Kidney (tissue), 14 donors: ENCODE measurements around the gene SLX9. TPM values are rescaled to one million over a fixed set of nuclear protein-coding genes. Genes with fewer than 3 reads are reported as not detected.
A peak's percentile ranks its signal among the peaks of the same experiment; 100 is the strongest.
"Not testable (repeated sequence)": the region's sequence is repeated elsewhere in the genome, so short reads cannot be mapped to it uniquely, and the experiment has no call there.

ENCODE experiments used
- DNase-seq, 5 donors: peaks; one replicate each; pipeline ENCODE4 v3.0.0-alpha.2; 2013 to 2020
- FAIRE-seq: peaks from 2 replicates; lab custom pipeline; 2012; peaks lifted over from hg19 to GRCh38; lab: Jason Lieb, UNC
- H3K27ac ChIP-seq, 2 donors: one replicate each; pipeline ENCODE4 v1.7.0; 2013; ENCODE audit warnings: low read depth in 2 of 2, low read length in 2 of 2, inconsistent platforms in 1 of 2
- H3K27me3 ChIP-seq: one replicate; pipeline ENCODE4 v1.7.1; 2013; ENCODE audit warnings: low read length, inconsistent platforms; ENCODE audit not compliant: control insufficient read depth, insufficient read depth
- H3K36me3 ChIP-seq, 3 donors: one replicate each; pipeline versions ENCODE4 v1.7.0 to v1.7.1; 2013; ENCODE audit warnings: low read length in 3 of 3, control low read depth in 1 of 3, inconsistent platforms in 1 of 3; ENCODE audit not compliant: insufficient read depth in 3 of 3, control insufficient read depth in 2 of 3
- H3K4me1 ChIP-seq, 3 donors: one replicate each; pipeline versions ENCODE4 v1.7.0 to v1.7.1; 2013; ENCODE audit warnings: low read length in 3 of 3, inconsistent platforms in 1 of 3, low read depth in 1 of 3; ENCODE audit not compliant: control insufficient read depth in 2 of 3, insufficient read depth in 2 of 3
- H3K4me3 ChIP-seq, 3 donors: one replicate each; pipeline versions ENCODE4 v1.7.0 to v1.8.1; 2013; ENCODE audit warnings: low read length in 3 of 3, control low read depth in 1 of 3, inconsistent platforms in 1 of 3
- H3K9ac ChIP-seq, 3 donors: one replicate each; pipeline versions ENCODE4 v1.7.0 to v1.7.1; 2013; ENCODE audit warnings: low read length in 3 of 3, control low read depth in 1 of 3, inconsistent platforms in 1 of 3
- H3K9me3 ChIP-seq, 3 donors: one replicate each; pipeline versions ENCODE4 v1.7.0 to v1.7.1; 2013; ENCODE audit warnings: low read length in 3 of 3, control low read depth in 1 of 3, inconsistent platforms in 1 of 3; ENCODE audit not compliant: control insufficient read depth in 2 of 3, insufficient read depth in 1 of 3
- intact Hi-C: fragments of 100-400 bp; cut with DNase I; formaldehyde crosslinking; loops from one replicate; pipeline ENCODE4 v1.11.1; 2022
- polyA plus RNA-seq: library from polyadenylated mRNA; stranded (reverse); fragments of 350-450 nt; fragmentation: Illumina TruSeq; extraction: RNeasy Lipid Tissue Mini Kit (QIAGEN cat#74804); gene quantifications from one replicate; pipeline ENCODE4 v1.2.3, GENCODE V29; 2014; ENCODE audit warnings: low read depth, low replicate concordance; ENCODE audit not compliant: insufficient read depth
- total RNA-seq: library from RNA; stranded (reverse); fragmentation: NEBNext Ultra II Directional; extraction: Animal tissue kit (Norgen Biotek cat#: 25700); gene quantifications from one replicate; pipeline ENCODE4 v1.2.1, GENCODE V29; 2021
- TF ChIP-seq, protein P1 (sequence below): IDR thresholded peaks from 3 replicates; pipeline ENCODE4 v1.5.1; 2012; ENCODE audit warnings: mild to moderate bottlenecking, moderate library complexity, borderline replicate concordance; ENCODE audit not compliant: insufficient read depth; ENCODE audit errors: extremely low read depth
- donor health status: control.
- donor health status: control.
- donor health status: control.
- donor health status: control.
- donor health status: control.
- donor health status: DM: yes; HTN: yes; CAD: no.
- donor health status: Normal renal cell carcinoma (clear cell type).

SLX9 gene
- total and polyA plus RNA-seq, 2 donors from 2014 or later: 27.1 to 35.1 TPM

DNA sequence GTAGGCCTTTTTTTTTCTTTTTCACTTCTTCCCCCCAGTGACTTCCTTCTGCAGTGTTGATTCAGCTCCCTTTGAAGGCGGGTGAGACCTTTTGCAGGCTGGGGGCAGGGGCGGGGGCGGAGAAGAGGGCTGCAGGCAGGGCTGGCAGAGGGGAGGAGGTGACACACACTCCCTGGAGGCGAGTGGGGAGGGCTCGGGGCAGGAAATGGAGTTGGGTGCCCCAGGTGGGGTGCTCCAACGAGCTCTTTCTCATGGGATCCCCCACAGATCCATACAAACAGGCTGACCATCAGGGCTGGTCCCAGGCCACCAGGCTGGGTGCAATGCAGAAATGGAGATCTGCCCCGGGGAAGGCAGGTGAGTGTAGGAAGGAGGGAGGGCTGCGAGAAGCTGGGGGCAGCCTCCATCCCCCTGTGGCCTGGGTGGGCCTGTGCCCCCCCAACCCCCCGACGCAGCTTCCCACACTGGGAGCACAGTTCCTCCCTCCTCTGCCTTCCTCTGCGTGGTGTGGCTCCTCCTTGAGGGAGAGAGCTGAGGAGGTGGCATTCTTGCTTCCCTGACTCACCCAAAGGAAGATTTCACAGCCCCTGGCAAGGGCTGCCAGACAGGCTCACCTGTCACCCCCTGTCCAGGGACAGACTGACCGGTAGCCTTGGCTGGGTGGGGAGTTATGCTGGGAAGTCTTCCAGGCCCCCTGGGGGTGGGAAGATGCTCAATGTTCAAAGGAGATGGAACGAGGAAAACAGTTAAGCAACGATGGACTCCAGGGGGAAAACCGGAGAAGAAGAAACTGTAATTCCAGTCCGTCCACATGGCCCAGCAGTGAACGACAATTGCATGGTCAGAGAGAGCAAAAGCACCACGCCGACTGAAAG lies 12.0 kb upstream of the SLX9 start:
- TF ChIP-seq, protein P1, sequence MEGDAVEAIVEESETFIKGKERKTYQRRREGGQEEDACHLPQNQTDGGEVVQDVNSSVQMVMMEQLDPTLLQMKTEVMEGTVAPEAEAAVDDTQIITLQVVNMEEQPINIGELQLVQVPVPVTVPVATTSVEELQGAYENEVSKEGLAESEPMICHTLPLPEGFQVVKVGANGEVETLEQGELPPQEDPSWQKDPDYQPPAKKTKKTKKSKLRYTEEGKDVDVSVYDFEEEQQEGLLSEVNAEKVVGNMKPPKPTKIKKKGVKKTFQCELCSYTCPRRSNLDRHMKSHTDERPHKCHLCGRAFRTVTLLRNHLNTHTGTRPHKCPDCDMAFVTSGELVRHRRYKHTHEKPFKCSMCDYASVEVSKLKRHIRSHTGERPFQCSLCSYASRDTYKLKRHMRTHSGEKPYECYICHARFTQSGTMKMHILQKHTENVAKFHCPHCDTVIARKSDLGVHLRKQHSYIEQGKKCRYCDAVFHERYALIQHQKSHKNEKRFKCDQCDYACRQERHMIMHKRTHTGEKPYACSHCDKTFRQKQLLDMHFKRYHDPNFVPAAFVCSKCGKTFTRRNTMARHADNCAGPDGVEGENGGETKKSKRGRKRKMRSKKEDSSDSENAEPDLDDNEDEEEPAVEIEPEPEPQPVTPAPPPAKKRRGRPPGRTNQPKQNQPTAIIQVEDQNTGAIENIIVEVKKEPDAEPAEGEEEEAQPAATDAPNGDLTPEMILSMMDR: no peak
- no peaks in the 10 kb centered on the region for H3K9me3 ChIP-seq
- no peak for FAIRE-seq
- no peak overlapping the region for H3K9ac ChIP-seq
- no peaks in the 10 kb centered on the region for H3K36me3 ChIP-seq
- H3K27me3 ChIP-seq: peaks cover 4% of the 10 kb centered on the region
- peaks cover 0 to 16% (median 0%) of the 10 kb centered on the region in 3 donors for H3K4me1 ChIP-seq
- no peak overlapping the region for H3K27ac ChIP-seq
- intact Hi-C loops: no loop called here
- DNase-seq: peak; percentile 54 to 94 (median 66)
- no peak overlapping the region for H3K4me3 ChIP-seq

GRCh38 chr21:44928500-44929241 lies 11.2 kb upstream of the SLX9 start:
- peaks cover 0 to 16% (median 0%) of the 10 kb centered on the region in 3 donors for H3K4me1 ChIP-seq
- H3K9ac ChIP-seq, H3K9me3 ChIP-seq, H3K4me3 ChIP-seq, H3K36me3 ChIP-seq, H3K27ac ChIP-seq, FAIRE-seq, H3K27me3 ChIP-seq, intact Hi-C loops: not testable (repeated sequence)
- peak in 1 of 5 donors; percentile 66 for DNase-seq

DNA sequence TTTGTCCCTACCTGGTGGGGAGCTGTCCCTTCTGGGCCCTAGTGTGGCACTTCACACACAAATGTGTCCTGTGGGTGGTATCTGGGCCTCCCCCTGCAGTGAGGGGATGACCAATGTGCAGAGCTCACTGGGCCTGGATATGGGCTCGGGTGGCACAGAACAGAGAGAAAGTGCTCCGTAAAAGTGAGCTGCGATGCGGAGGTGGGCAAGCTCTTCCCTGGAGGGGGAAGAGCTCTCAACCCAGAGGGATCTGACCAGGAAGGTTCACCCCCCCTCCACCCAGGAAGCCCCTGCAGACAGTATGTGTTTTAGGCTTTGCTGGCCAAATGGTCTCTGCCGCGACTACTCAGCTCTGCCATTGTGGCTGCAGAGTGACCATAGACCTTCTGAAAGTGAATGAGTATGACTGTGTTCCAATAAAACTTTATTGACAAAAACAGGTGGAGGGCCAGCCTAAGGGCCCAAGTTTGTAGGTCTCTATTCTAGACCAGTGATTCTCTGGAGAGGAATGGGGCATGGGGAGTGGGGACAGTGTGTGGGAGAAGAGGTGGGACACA lies 10.5 kb upstream of the SLX9 start:
- Histone ChIP-seq H3K27me3 (peaks cover 4% of the 10 kb centered on the region), H3K27ac (no peak overlapping the region), H3K9ac (no peak overlapping the region), H3K36me3 (no peaks in the 10 kb centered on the region), H3K4me3 (no peak overlapping the region), H3K9me3 (no peaks in the 10 kb centered on the region), H3K4me1 (peaks cover 0 to 16% (median 0%) of the 10 kb centered on the region in 3 donors)
- intact Hi-C loops: no loop called here
- DNase-seq (peak in 1 of 5 donors; percentile 68), FAIRE-seq (no peak)
- TF ChIP-seq, protein P1: no peak
